Liver (tissue), 9 donors: Measurements from ENCODE around the gene XDH. TPM values are rescaled to one million over a fixed set of nuclear protein-coding genes. Genes with fewer than 3 reads are reported as not detected.

Source experiments
- DNase-seq: peaks from one replicate; pipeline ENCODE4 v3.0.0-alpha.2; 2017; ENCODE audit warnings: low spot score
- H3K27ac ChIP-seq, 2 donors: one replicate each; pipeline ENCODE4 v1.7.0; 2013; ENCODE audit warnings: inconsistent platforms in 2 of 2, low read length in 2 of 2, control low read depth in 1 of 2, low read depth in 1 of 2, mild to moderate bottlenecking in 1 of 2
- H3K27me3 ChIP-seq, 4 donors: one replicate each; pipeline versions ENCODE4 v1.6.1 to v1.7.0; 2013; ENCODE audit warnings: low read length in 3 of 4, inconsistent platforms in 1 of 4, mild to moderate bottlenecking in 1 of 4, moderate library complexity in 1 of 4; ENCODE audit not compliant: control insufficient read depth in 4 of 4, insufficient read depth in 4 of 4
- H3K36me3 ChIP-seq, 4 donors: one replicate each; pipeline versions ENCODE4 v1.6.1 to v1.7.0; 2013; ENCODE audit warnings: low read length in 3 of 4, mild to moderate bottlenecking in 3 of 4, low read depth in 1 of 4, moderate library complexity in 1 of 4; ENCODE audit not compliant: control insufficient read depth in 4 of 4, insufficient read depth in 3 of 4
- H3K4me1 ChIP-seq, 4 donors: one replicate each; pipeline versions ENCODE4 v1.6.1 to v1.7.0; 2013; ENCODE audit warnings: low read length in 3 of 4, mild to moderate bottlenecking in 3 of 4, moderate library complexity in 1 of 4; ENCODE audit not compliant: control insufficient read depth in 4 of 4, insufficient read depth in 4 of 4
- H3K4me3 ChIP-seq, 3 donors: one replicate each; pipeline versions ENCODE4 v1.6.1 to v1.7.0; 2013; ENCODE audit warnings: low read length in 3 of 3, control low read depth in 1 of 3, low read depth in 1 of 3, mild to moderate bottlenecking in 1 of 3
- H3K9ac ChIP-seq, 2 donors: one replicate each; pipeline ENCODE4 v1.7.0; 2013; ENCODE audit warnings: low read length in 2 of 2, mild to moderate bottlenecking in 2 of 2, moderate library complexity in 2 of 2, control low read depth in 1 of 2, low read depth in 1 of 2
- H3K9me3 ChIP-seq, 4 donors: one replicate each; pipeline versions ENCODE4 v1.6.1 to v1.7.0; 2013; ENCODE audit warnings: low read length in 3 of 4; ENCODE audit not compliant: control insufficient read depth in 4 of 4
- ATF3 ChIP-seq: IDR thresholded peaks from 2 replicates; pipeline ENCODE4 v1.6.1; 2016; ENCODE audit warnings: antibody characterized with exemption
- CTCF ChIP-seq: fragments of 150-350 bp; IDR thresholded peaks from 2 replicates; pipeline ENCODE4 v1.5.1; 2017; ENCODE audit warnings: improper control_type of control experiment, low read depth, low read length; ENCODE audit not compliant: missing input control
- EGR1 ChIP-seq, 2 donors: IDR thresholded peaks; 2 replicates each; pipeline ENCODE4 v1.6.1; 2016 to 2018; ENCODE audit warnings: antibody characterized with exemption in 2 of 2, low read depth in 2 of 2
- FOXA1 ChIP-seq: IDR thresholded peaks from 2 replicates; pipeline ENCODE4 v1.6.1; 2016; ENCODE audit warnings: antibody characterized with exemption
- FOXA2 ChIP-seq: IDR thresholded peaks from 2 replicates; pipeline ENCODE4 v1.6.1; 2016; ENCODE audit warnings: antibody characterized with exemption
- GABPA ChIP-seq, 2 donors: IDR thresholded peaks in 1 of 2; conservative IDR thresholded peaks in 1 of 2; 2 replicates each; pipeline ENCODE4 v1.6.1; 2016; ENCODE audit warnings: antibody characterized with exemption in 2 of 2, mild to moderate bottlenecking in 1 of 2, moderate library complexity in 1 of 2
- HNF4A ChIP-seq, 2 donors: conservative IDR thresholded peaks; 2 replicates each; pipeline ENCODE4 v1.6.1; 2016; ENCODE audit warnings: antibody characterized with exemption in 2 of 2, mild to moderate bottlenecking in 2 of 2
- HNF4G ChIP-seq: IDR thresholded peaks from 2 replicates; pipeline ENCODE4 v1.6.1; 2016; ENCODE audit warnings: antibody characterized with exemption
- JUND ChIP-seq, 2 donors: IDR thresholded peaks; 2 replicates each; pipeline ENCODE4 v1.6.1; 2016; ENCODE audit warnings: antibody characterized with exemption in 2 of 2
- MAX ChIP-seq: IDR thresholded peaks from 2 replicates; pipeline ENCODE4 v1.6.1; 2016; ENCODE audit warnings: antibody characterized with exemption
- NR2F2 ChIP-seq: IDR thresholded peaks from 2 replicates; pipeline ENCODE4 v1.6.1; 2016; ENCODE audit warnings: antibody characterized with exemption
- RAD21 ChIP-seq, 2 donors: IDR thresholded peaks; 2 replicates each; pipeline ENCODE4 v1.6.1; 2016; ENCODE audit warnings: antibody characterized with exemption in 2 of 2, mild to moderate bottlenecking in 2 of 2
- REST ChIP-seq: IDR thresholded peaks from 2 replicates; pipeline ENCODE4 v1.6.1; 2016; ENCODE audit warnings: antibody characterized with exemption, mild to moderate bottlenecking
- RXRA ChIP-seq, 2 donors: IDR thresholded peaks; 2 replicates each; pipeline ENCODE4 v1.6.1; 2017 to 2018; ENCODE audit warnings: antibody characterized with exemption in 2 of 2, mild to moderate bottlenecking in 1 of 2
- SP1 ChIP-seq: IDR thresholded peaks from 2 replicates; pipeline ENCODE4 v1.6.1; 2018; ENCODE audit warnings: antibody characterized with exemption, mild to moderate bottlenecking
- TAF1 ChIP-seq: conservative IDR thresholded peaks from 2 replicates; pipeline ENCODE4 v1.6.1; 2016; ENCODE audit warnings: antibody characterized with exemption, mild to moderate bottlenecking
- YY1 ChIP-seq: IDR thresholded peaks from 2 replicates; pipeline ENCODE4 v1.6.1; 2016; ENCODE audit warnings: antibody characterized with exemption, mild to moderate bottlenecking
- ZBTB33 ChIP-seq: IDR thresholded peaks from 2 replicates; pipeline ENCODE4 v1.6.1; 2016; ENCODE audit warnings: antibody characterized with exemption
- WGBS: extraction: QIAGEN DNeasy Blood & Tissue Kit; methylation state at CpG from one replicate; pipeline ENCODE4 v1.1.7; 2013; 5-methylcytosine and 5-hydroxymethylcytosine counted together
- polyA plus RNA-seq, 2 donors: library from polyadenylated mRNA; stranded (reverse) in 1 of 2; unstranded in 1 of 2; fragments of 200-250 nt in 1 of 2; fragments of >200 nt in 1 of 2; fragmentation: Nextera tagmentation in 1 of 2; extraction: Ambion mirVana in 1 of 2; gene quantifications; one replicate each; pipeline versions ENCODE4 v1.2.1 to v1.2.3, GENCODE V29; 2013 to 2015
- total RNA-seq, 2 donors: library from RNA; depleted of rRNA; stranded (reverse); fragments of >200 nt; gene quantifications; one replicate each; pipeline ENCODE4 v1.2.3, GENCODE V29; 2014
- donor health status: healthy.
- donor health status: healthy.
- donor health status: healthy.
- donor health status: healthy.
- donor health status: healthy.

The XDH gene
- total and polyA plus RNA-seq, 4 donors, result 6.8 to 76.6 (median 12.0) TPM

GRCh38 chr2:31378389-31378788, 36.2 kb downstream of the XDH start:
- TF ChIP-seq FOXA1 (peak; percentile 27), RAD21 (IDR thresholded peaks at IDR 0.05) (peak in 1 of 2 donors; percentile 42), JUND (IDR thresholded peaks at IDR 0.05) (peak; percentile 26 to 51), GABPA (IDR thresholded peaks at IDR 0.05 in 1 of 2, conservative IDR thresholded peaks at IDR 0.05 in 1 of 2) (peak in 1 of 2 donors; percentile 11), REST (peak; percentile 67), EGR1 (IDR thresholded peaks at IDR 0.05; ENCODE audit: low read depth in 2 of 2) (no peak), ZBTB33 (peak; percentile 79), YY1 (peak; percentile 83), RXRA (IDR thresholded peaks at IDR 0.05) (peak; percentile 91 to 93), MAX (peak; percentile 88), NR2F2 (no peak), HNF4G (peak; percentile 87), ATF3 (no peak), SP1 (peak; percentile 89), HNF4A (conservative IDR thresholded peaks at IDR 0.05) (peak; percentile 96 to 99), CTCF (no peak), TAF1 (no peak), FOXA2 (peak; percentile 30)
- DNase-seq, result peak; percentile 45
- Histone ChIP-seq H3K4me3 (no peak overlapping the region), H3K27ac (peak overlapping the region; percentile 28 to 47), H3K36me3 (peaks cover 2 to 52% (median 43%) of the 10 kb centered on the region in 4 donors), H3K9ac (no peak overlapping the region), H3K4me1 (peaks cover 3 to 28% (median 11%) of the 10 kb centered on the region in 4 donors), H3K9me3 (no peaks in the 10 kb centered on the region), H3K27me3 (no peaks in the 10 kb centered on the region)
- 35% methylated on average over 3 of the region's 3 CpGs for WGBS
